HepG2 (cell line): Measurements from ENCODE around the gene FBXL2. TPM values are rescaled to one million over a fixed set of nuclear protein-coding genes. Genes with fewer than 3 reads are reported as not detected.

Source experiments
- ARNTL ChIP-seq: sonication (generic); formaldehyde crosslinking; IDR thresholded peaks from 2 replicates; pipeline ENCODE4 v1.4.0; 2020; ENCODE audit warnings: mild to moderate bottlenecking, missing genetic modification reagents
- ASH2L ChIP-seq: fragments of 300-600, 200-600 bp; sonication (generic); IDR thresholded peaks from 2 replicates; pipeline ENCODE4 v1.7.0; 2017; ENCODE audit warnings: low read depth, mild to moderate bottlenecking, moderate library complexity, mixed read lengths, low read length; ENCODE audit not compliant: insufficient read length
- ATF7 ChIP-seq, 2 experiments: fragments of 450-650 bp in 1 of 2; sonication (generic) in 1 of 2; formaldehyde crosslinking in 1 of 2; IDR thresholded peaks; 2 replicates each; pipeline versions ENCODE4 v1.4.0 to v1.6.1; 2016 to 2020; ENCODE audit warnings: antibody characterized with exemption in 1 of 2, mild to moderate bottlenecking in 1 of 2, missing genetic modification reagents in 1 of 2
- CENPBD1 ChIP-seq: sonication (generic); formaldehyde crosslinking; IDR thresholded peaks from 2 replicates; pipeline ENCODE4 v1.8.0; 2022; ENCODE audit warnings: missing genetic modification reagents, low read depth, mild to moderate bottlenecking, borderline replicate concordance
- DDIT3 ChIP-seq: sonication (generic); formaldehyde crosslinking; IDR thresholded peaks from 2 replicates; pipeline ENCODE4 v1.4.0; 2020; ENCODE audit warnings: mild to moderate bottlenecking, missing genetic modification reagents
- DMAP1 ChIP-seq: IDR thresholded peaks from 2 replicates; pipeline ENCODE4 v1.6.1; 2016
- FOXK2 ChIP-seq: fragments of 450-650 bp; IDR thresholded peaks from 2 replicates; pipeline ENCODE4 v1.6.1; 2016
- GFI1 ChIP-seq: sonication (generic); formaldehyde crosslinking; IDR thresholded peaks from 2 replicates; pipeline ENCODE4 v1.5.0; 2020; ENCODE audit warnings: missing genetic modification reagents, mild to moderate bottlenecking, borderline replicate concordance
- HHEX ChIP-seq: IDR thresholded peaks from 2 replicates; pipeline ENCODE4 v1.6.1; 2016; ENCODE audit warnings: control low read depth
- KLF13 ChIP-seq: sonication (generic); formaldehyde crosslinking; IDR thresholded peaks from 2 replicates; pipeline ENCODE4 v1.4.0; 2020; ENCODE audit warnings: mild to moderate bottlenecking, missing genetic modification reagents
- MBNL3 ChIP-seq: fragments of 250-450 bp; sonication (Bioruptor Pico); conservative IDR thresholded peaks from 2 replicates; pipeline ENCODE4 v1.8.0; 2022; ENCODE audit warnings: mild to moderate bottlenecking, inconsistent platforms
- MIER2 ChIP-seq: IDR thresholded peaks from 2 replicates; pipeline ENCODE4 v1.6.1; 2016; ENCODE audit warnings: missing biosample characterization, missing genetic modification reagents
- MTA3 ChIP-seq: sonication (generic); formaldehyde crosslinking; IDR thresholded peaks from 2 replicates; pipeline ENCODE4 v1.4.0; 2020; ENCODE audit warnings: missing genetic modification reagents
- MXD4 ChIP-seq: IDR thresholded peaks from 2 replicates; pipeline ENCODE4 v1.6.1; 2016; ENCODE audit warnings: mild to moderate bottlenecking, missing biosample characterization, missing genetic modification reagents
- NFKB2 ChIP-seq: sonication (generic); formaldehyde crosslinking; IDR thresholded peaks from 2 replicates; pipeline ENCODE4 v1.4.0; 2020; ENCODE audit warnings: missing genetic modification reagents, borderline replicate concordance
- NRL ChIP-seq: sonication (generic); formaldehyde crosslinking; IDR thresholded peaks from 2 replicates; pipeline ENCODE4 v1.5.0; 2020; ENCODE audit warnings: missing genetic modification reagents, mild to moderate bottlenecking, moderate library complexity, borderline replicate concordance
- PAF1 ChIP-seq: IDR thresholded peaks from 2 replicates; pipeline ENCODE4 v1.6.1; 2016; ENCODE audit warnings: missing genetic modification reagents, missing compliant biosample characterization
- PHF8 ChIP-seq: sonication (generic); formaldehyde crosslinking; IDR thresholded peaks from 2 replicates; pipeline ENCODE4 v1.5.0; 2020; ENCODE audit warnings: missing genetic modification reagents
- RFX3 ChIP-seq: IDR thresholded peaks from 2 replicates; pipeline ENCODE4 v1.6.1; 2016; ENCODE audit warnings: missing biosample characterization, missing genetic modification reagents
- SP4 ChIP-seq: sonication (generic); formaldehyde crosslinking; IDR thresholded peaks from 2 replicates; pipeline ENCODE4 v1.8.1; 2023; ENCODE audit warnings: mild to moderate bottlenecking, missing genetic modification reagents
- TMF1 ChIP-seq: sonication (generic); formaldehyde crosslinking; IDR thresholded peaks from 2 replicates; pipeline ENCODE4 v1.8.1; 2022; ENCODE audit warnings: low read depth, missing genetic modification reagents
- YEATS4 ChIP-seq: sonication (generic); formaldehyde crosslinking; IDR thresholded peaks from 2 replicates; pipeline ENCODE4 v1.4.0; 2020; ENCODE audit warnings: missing genetic modification reagents, borderline replicate concordance
- ZKSCAN1 ChIP-seq: fragments of 150-350 bp; IDR thresholded peaks from 2 replicates; pipeline ENCODE4 v1.6.1; 2014; ENCODE audit warnings: low read length
- ZNF136 ChIP-seq: sonication (generic); formaldehyde crosslinking; IDR thresholded peaks from 2 replicates; pipeline ENCODE4 v1.8.1; 2022; ENCODE audit warnings: low read depth, mild to moderate bottlenecking, moderate library complexity, missing genetic modification reagents
- ZNF331 ChIP-seq: sonication (generic); formaldehyde crosslinking; IDR thresholded peaks from 2 replicates; pipeline ENCODE4 v1.4.0; 2020; ENCODE audit warnings: missing genetic modification reagents
- ZNF333 ChIP-seq: sonication (generic); formaldehyde crosslinking; IDR thresholded peaks from 2 replicates; pipeline ENCODE4 v1.4.0; 2020; ENCODE audit warnings: mild to moderate bottlenecking, missing genetic modification reagents, borderline replicate concordance
- ZNF484 ChIP-seq: sonication (generic); formaldehyde crosslinking; IDR thresholded peaks from 2 replicates; pipeline ENCODE4 v1.5.1; 2020; ENCODE audit warnings: mild to moderate bottlenecking, low read depth, missing genetic modification reagents, borderline replicate concordance
- ZNF580 ChIP-seq: IDR thresholded peaks from 2 replicates; pipeline ENCODE4 v1.6.1; 2016; ENCODE audit warnings: low read depth, borderline replicate concordance
- ZNF740 ChIP-seq: sonication (generic); formaldehyde crosslinking; IDR thresholded peaks from 2 replicates; pipeline ENCODE4 v1.4.0; 2020; ENCODE audit warnings: missing genetic modification reagents
- ZSCAN25 ChIP-seq: sonication (generic); formaldehyde crosslinking; IDR thresholded peaks from 2 replicates; pipeline ENCODE4 v1.8.0; 2022; ENCODE audit warnings: mild to moderate bottlenecking, missing genetic modification reagents
- polyA plus RNA-seq, 8 experiments: library from polyadenylated mRNA; depleted of rRNA in 3 of 8; stranded (reverse) in 7 of 8; unstranded in 1 of 8; fragments of >200 nt; fragmentation: Illumina TruSeq in 4 of 8; extraction: Trizol in 4 of 8; gene quantifications; 2 replicates each; pipeline versions ENCODE4 v1.2.1 to v1.2.3, GENCODE V29; 2011 to 2016; ENCODE audit warnings: low read depth in 4 of 8, missing spikeins in 1 of 8, mixed read lengths in 1 of 8; ENCODE audit not compliant: insufficient read depth in 1 of 8
- total RNA-seq, 5 experiments: library from RNA; depleted of rRNA; stranded (reverse); fragments of >200 nt; fragmentation: Illumina TruSeq; extraction: Trizol; gene quantifications; 2 replicates each; pipeline ENCODE4 v1.2.3, GENCODE V29; 2016; ENCODE audit warnings: low read depth in 1 of 5

FBXL2 gene
- total and polyA plus RNA-seq, 2 of the 13 experiments (the other 11 are each of a cell fraction or from before 2014, with no cell fraction given), result 1.8 to 5.0 TPM

- TF ChIP-seq ZNF580 (CRISPR knock-in tag) (no peak), ASH2L (no peak), RFX3 (peak; percentile 75), FOXK2 (no peak), MXD4 (CRISPR knock-in tag) (peak; percentile 78), ZNF333 (no peak), DDIT3 (CRISPR knock-in tag) (no peak), MBNL3 (no peak), ZNF331 (CRISPR knock-in tag) (no peak), ZKSCAN1 (no peak), SP4 (peak; percentile 76; the same call in 1 of the 2 replicates), GFI1 (CRISPR knock-in tag) (no peak), TMF1 (0 out of 2 replicates have a peak, but pooled peaks have one; percentile 48), MIER2 (CRISPR knock-in tag) (no peak), DMAP1 (CRISPR knock-in tag) (no peak), PAF1 (no peak), NFKB2 (CRISPR knock-in tag) (no peak), ZNF484 (CRISPR knock-in tag) (no peak), ZNF740 (CRISPR knock-in tag) (no peak), YEATS4 (CRISPR knock-in tag) (peak; percentile 18; the same call in 1 of the 2 replicates), ATF7 (IDR thresholded peaks at IDR 0.05) (no peak), ATF7 (CRISPR knock-in tag; IDR thresholded peaks at IDR 0.05) (no peak), ZSCAN25 (peak; percentile 24; the same call in 1 of the 2 replicates), ZNF136 (no peak), PHF8 (CRISPR knock-in tag) (peak; percentile 41; the same call in 1 of the 2 replicates), ARNTL (0 out of 2 replicates have a peak, but pooled peaks have one; percentile 37), MTA3 (no peak), NRL (CRISPR knock-in tag) (no peak), CENPBD1 (no peak), HHEX (CRISPR knock-in tag) (no peak), KLF13 (no peak)
Observed at GRCh38 chr3:33277193-33277882, at the start of gene FBXL2 (continued).
